Liver (tissue), 3 donors: ENCODE results near the gene HDGFL3.

Experiments
- ATF3 ChIP-seq: IDR thresholded peaks from 2 replicates; pipeline ENCODE4 v1.6.1; 2016; ENCODE audit warnings: antibody characterized with exemption
- CTCF ChIP-seq: fragments of 150-350 bp; IDR thresholded peaks from 2 replicates; pipeline ENCODE4 v1.5.1; 2017; ENCODE audit warnings: improper control_type of control experiment, low read depth, low read length; ENCODE audit not compliant: missing input control
- GABPA ChIP-seq, 2 donors: IDR thresholded peaks in 1 of 2; conservative IDR thresholded peaks in 1 of 2; 2 replicates each; pipeline ENCODE4 v1.6.1; 2016; ENCODE audit warnings: antibody characterized with exemption in 2 of 2, mild to moderate bottlenecking in 1 of 2, moderate library complexity in 1 of 2
- REST ChIP-seq: IDR thresholded peaks from 2 replicates; pipeline ENCODE4 v1.6.1; 2016; ENCODE audit warnings: antibody characterized with exemption, mild to moderate bottlenecking
- RXRA ChIP-seq, 2 donors: IDR thresholded peaks; 2 replicates each; pipeline ENCODE4 v1.6.1; 2017 to 2018; ENCODE audit warnings: antibody characterized with exemption in 2 of 2, mild to moderate bottlenecking in 1 of 2
- TAF1 ChIP-seq: conservative IDR thresholded peaks from 2 replicates; pipeline ENCODE4 v1.6.1; 2016; ENCODE audit warnings: antibody characterized with exemption, mild to moderate bottlenecking
- donor health status: healthy.
- donor health status: healthy.

GRCh38 chr15:83192742-83193141 lies 14.9 kb downstream of the HDGFL3 start:
- TF ChIP-seq ATF3 (no peak), CTCF (no peak), GABPA (IDR thresholded peaks at IDR 0.05 in 1 of 2, conservative IDR thresholded peaks at IDR 0.05 in 1 of 2) (no peak), TAF1 (no peak), REST (no peak), RXRA (IDR thresholded peaks at IDR 0.05) (no peak)
